ENCODE results near the gene URAD. TPM values are rescaled to one million over a fixed set of nuclear protein-coding genes. Genes with fewer than 3 reads are reported as not detected.
"Not testable (repeated sequence)": the region's sequence is repeated elsewhere in the genome, so short reads cannot be mapped to it uniquely, and the experiment has no call there.

The URAD gene, protein sequence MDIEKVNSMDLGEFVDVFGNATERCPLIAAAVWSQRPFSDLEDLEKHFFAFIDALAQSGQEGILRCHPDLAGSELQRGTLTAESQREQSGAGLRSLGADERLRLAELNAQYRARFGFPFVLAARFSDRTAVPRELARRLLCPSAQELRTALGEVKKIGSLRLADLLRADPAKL
- not detected for polyA plus RNA-seq (2013, experiment 1 of 4)
- polyA plus RNA-seq (2013, experiment 2 of 4): not detected
- polyA plus RNA-seq (2013, experiment 3 of 4): not detected
- not detected for polyA plus RNA-seq (2013, experiment 4 of 4)

DNA sequence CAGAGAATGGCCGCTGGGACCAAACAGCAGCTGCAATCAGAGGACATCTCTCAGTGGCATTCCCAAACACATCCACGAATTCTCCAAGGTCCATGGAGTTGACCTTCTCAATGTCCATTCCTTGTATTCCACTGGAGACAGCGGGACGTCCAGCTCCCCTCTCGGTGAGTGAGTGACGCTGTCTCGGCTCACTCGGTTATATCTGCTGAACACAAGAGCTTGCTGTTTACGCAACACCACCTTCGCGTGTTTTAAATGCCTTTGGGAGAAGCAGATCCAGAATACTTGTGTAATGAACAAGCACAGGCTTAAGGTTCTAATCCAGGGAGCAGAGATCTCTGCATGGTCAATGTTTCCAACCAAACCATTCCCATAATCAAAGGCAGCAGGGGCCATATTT lies at the start of gene URAD:
Gene URAD, minus strand, starts transcription at position 174 of the 400 bp plus-strand sequence. Its CDS starts 56 bp downstream, at position 118.
- no peak within 1 kb of the TSS for H3K4me3 ChIP-seq (ENCODE audit: insufficient read depth, low read depth, low read length)
- H3K4me1 ChIP-seq (ENCODE audit: control insufficient read depth, insufficient read depth, low read length): no peaks in the 10 kb centered on the region
- H3K27ac ChIP-seq (ENCODE audit: insufficient read depth, low read depth, low read length, poor library complexity, severe bottlenecking): no peak within 1 kb of the TSS
- H3K36me3 ChIP-seq (ENCODE audit: control insufficient read depth, insufficient read depth, low read length): no peaks in the 10 kb centered on the region
- H3K27me3 ChIP-seq (ENCODE audit: control insufficient read depth, insufficient read depth, low read length, poor library complexity, severe bottlenecking): peaks cover 61% of the 10 kb centered on the region
- 88% methylated on average over 11 of the region's 11 CpGs for WGBS, 2 experiments
- H3K9me3 ChIP-seq (ENCODE audit: control insufficient read depth, low read length): no peaks in the 10 kb centered on the region

DNA sequence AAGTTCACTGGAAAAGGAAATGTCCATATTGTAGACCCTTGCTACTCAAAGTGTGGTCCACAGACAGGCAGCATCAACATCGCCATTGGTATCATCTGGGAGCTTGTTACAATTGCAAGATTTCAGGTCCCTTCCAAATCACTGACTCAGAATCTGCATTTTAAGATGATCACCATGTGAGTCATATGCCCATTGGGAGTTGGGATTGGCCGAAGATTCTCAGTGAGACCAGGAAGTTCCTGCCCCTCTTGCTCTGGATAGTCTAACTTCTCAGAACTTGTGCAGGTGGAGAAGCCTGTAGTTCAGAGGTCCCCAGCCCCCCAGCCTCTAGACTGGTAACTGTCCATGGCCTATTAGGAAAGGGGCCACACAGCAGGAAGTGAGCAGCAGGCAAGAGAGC lies 48.9 kb upstream of the URAD start:
- Histone ChIP-seq H3K36me3 (ENCODE audit: control insufficient read depth, insufficient read depth, low read length) (no peaks in the 10 kb centered on the region), H3K9me3 (ENCODE audit: control insufficient read depth, low read length) (no peaks in the 10 kb centered on the region), H3K27me3 (ENCODE audit: control insufficient read depth, insufficient read depth, low read length, poor library complexity, severe bottlenecking) (no peaks in the 10 kb centered on the region), H3K4me3 (ENCODE audit: insufficient read depth, low read depth, low read length) (no peak overlapping the region), H3K4me1 (ENCODE audit: control insufficient read depth, insufficient read depth, low read length) (no peaks in the 10 kb centered on the region), H3K27ac (ENCODE audit: insufficient read depth, low read depth, low read length, poor library complexity, severe bottlenecking) (no peak overlapping the region)
- WGBS, 2 experiments: 95 to 98% methylated on average over 2 of the region's 2 CpGs

DNA sequence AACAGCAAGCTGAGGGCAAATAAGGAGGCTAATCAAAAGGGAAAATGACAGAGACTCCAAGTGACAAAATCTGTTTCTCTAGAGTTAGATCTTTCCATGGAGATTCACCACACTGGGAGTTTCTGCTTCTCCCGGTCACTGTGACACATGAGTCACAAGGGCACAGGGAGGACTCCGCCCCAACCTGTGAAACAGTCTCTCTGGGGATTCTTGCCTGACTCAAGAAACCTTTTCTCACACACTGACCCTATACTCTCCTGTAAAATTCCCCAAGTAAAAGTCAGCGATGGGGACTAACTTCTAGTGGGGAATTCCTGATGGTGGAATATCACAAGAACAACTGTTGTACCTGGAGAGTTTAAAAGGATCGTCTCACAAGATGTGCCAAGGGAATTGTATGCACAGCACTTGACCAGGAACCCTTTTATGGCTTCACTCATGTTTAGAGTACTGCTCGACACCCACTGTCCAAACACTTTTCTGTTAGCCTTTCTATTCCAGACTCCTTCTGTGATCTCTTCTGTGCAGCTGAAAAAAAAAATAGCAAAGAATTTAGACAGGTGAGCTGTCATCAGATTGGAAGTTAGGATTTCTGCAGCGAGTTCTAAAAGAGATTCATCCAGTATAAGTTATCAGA lies 46.8 kb upstream of the URAD start:
- H3K27ac ChIP-seq (ENCODE audit: insufficient read depth, low read depth, low read length, poor library complexity, severe bottlenecking): no peak overlapping the region
- no peak overlapping the region for H3K4me3 ChIP-seq (ENCODE audit: insufficient read depth, low read depth, low read length)
- no peaks in the 10 kb centered on the region for H3K27me3 ChIP-seq (ENCODE audit: control insufficient read depth, insufficient read depth, low read length, poor library complexity, severe bottlenecking)
- no peaks in the 10 kb centered on the region for H3K4me1 ChIP-seq (ENCODE audit: control insufficient read depth, insufficient read depth, low read length)
- no peaks in the 10 kb centered on the region for H3K36me3 ChIP-seq (ENCODE audit: control insufficient read depth, insufficient read depth, low read length)
- no peaks in the 10 kb centered on the region for H3K9me3 ChIP-seq (ENCODE audit: control insufficient read depth, low read length)
- WGBS, 2 experiments: 71 to 78% methylated on average over 5 to 6 of the region's 6 CpGs

DNA sequence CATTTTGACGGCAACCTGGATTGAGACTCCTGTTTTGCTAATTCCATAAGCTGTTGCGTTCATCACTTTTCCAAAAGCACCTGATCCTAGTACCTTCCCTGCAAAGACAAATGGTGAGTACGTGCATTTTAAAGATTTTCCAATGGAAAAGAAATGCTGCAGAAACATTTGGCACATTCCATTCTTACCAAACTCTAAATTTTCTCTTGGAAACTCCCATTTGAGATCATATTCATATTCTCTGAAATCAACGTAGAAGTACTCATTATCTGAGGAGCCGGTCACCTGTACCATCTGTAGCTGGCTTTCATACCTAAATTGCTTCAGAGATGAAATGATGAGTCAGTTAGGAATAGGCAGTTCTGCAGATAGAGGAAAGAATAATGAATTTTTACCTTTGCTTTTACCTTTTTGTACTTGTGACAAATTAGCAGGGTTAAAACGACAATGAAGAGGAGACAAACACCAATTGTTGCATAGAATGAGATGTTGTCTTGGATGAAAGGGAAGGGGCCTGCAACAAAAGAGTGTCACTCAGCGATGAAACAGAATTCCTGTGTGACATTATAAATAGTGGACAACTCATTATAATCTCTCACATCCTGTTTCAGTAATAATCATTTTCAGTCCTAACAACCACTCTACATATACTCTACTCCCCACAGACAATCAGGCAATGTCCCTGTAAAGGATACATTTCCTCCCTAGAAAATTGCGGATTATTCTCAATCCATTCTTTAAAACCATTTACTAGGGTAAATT lies 45.6 kb upstream of the URAD start:
- no peaks in the 10 kb centered on the region for H3K27me3 ChIP-seq (ENCODE audit: control insufficient read depth, insufficient read depth, low read length, poor library complexity, severe bottlenecking)
- 94 to 95% methylated on average over 8 of the region's 8 CpGs for WGBS, 2 experiments
- no peak overlapping the region for H3K27ac ChIP-seq (ENCODE audit: insufficient read depth, low read depth, low read length, poor library complexity, severe bottlenecking)
- no peaks in the 10 kb centered on the region for H3K9me3 ChIP-seq (ENCODE audit: control insufficient read depth, low read length)
- no peak overlapping the region for H3K4me3 ChIP-seq (ENCODE audit: insufficient read depth, low read depth, low read length)
- no peaks in the 10 kb centered on the region for H3K36me3 ChIP-seq (ENCODE audit: control insufficient read depth, insufficient read depth, low read length)
- H3K4me1 ChIP-seq (ENCODE audit: control insufficient read depth, insufficient read depth, low read length): no peaks in the 10 kb centered on the region

DNA sequence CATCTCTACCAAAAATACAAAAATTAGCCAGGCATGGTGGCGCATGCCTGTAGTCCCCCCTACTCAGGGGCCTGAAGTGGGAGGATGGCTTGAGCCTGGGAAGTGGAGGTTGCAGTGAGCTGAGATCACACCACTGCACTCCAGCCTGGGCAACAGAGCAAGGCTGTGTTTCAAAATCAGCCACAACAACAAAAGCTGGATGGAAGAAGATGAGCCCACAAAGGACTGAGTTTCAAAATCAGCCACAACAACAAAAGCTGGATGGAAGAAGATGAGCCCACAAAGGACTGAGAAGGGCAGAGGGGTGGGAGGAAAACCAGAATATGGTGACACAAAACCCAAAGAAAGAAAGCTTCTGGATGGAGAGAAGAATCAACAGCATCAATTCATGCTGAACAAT lies 43.9 kb upstream of the URAD start:
- not testable (repeated sequence) for H3K27me3 ChIP-seq (ENCODE audit: control insufficient read depth, insufficient read depth, low read length, poor library complexity, severe bottlenecking); H3K4me1 ChIP-seq (ENCODE audit: control insufficient read depth, insufficient read depth, low read length); H3K4me3 ChIP-seq (ENCODE audit: insufficient read depth, low read depth, low read length); H3K36me3 ChIP-seq (ENCODE audit: control insufficient read depth, insufficient read depth, low read length); H3K27ac ChIP-seq (ENCODE audit: insufficient read depth, low read depth, low read length, poor library complexity, severe bottlenecking); H3K9me3 ChIP-seq (ENCODE audit: control insufficient read depth, low read length)
- WGBS, 2 experiments: 91 to 94% methylated on average over 1 of the region's 1 CpG

DNA sequence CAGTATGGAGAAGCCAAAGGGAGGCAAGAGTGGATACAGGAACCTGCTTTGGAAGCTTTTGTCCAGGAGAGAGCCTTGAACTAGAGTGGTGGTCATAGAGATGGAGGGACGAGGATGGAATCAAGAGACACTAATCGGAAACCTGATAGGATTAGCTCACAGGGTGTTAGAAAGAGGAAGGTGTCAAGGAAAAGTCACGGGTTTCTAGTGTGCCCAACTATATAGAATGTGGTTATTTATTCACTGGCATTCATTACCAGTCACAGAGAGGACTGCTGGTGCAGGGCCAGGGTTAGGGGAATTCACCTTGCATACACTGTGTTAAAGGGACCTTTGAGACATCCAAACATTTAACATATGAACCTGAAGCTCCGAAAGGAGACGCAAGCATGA lies 43.4 kb upstream of the URAD start:
- H3K9me3 ChIP-seq (ENCODE audit: control insufficient read depth, low read length): no peaks in the 10 kb centered on the region
- no peak overlapping the region for H3K27ac ChIP-seq (ENCODE audit: insufficient read depth, low read depth, low read length, poor library complexity, severe bottlenecking)
- 94% methylated on average over 5 of the region's 5 CpGs for WGBS, 2 experiments
- H3K36me3 ChIP-seq (ENCODE audit: control insufficient read depth, insufficient read depth, low read length): no peaks in the 10 kb centered on the region
- no peaks in the 10 kb centered on the region for H3K27me3 ChIP-seq (ENCODE audit: control insufficient read depth, insufficient read depth, low read length, poor library complexity, severe bottlenecking)
- no peak overlapping the region for H3K4me3 ChIP-seq (ENCODE audit: insufficient read depth, low read depth, low read length)
- H3K4me1 ChIP-seq (ENCODE audit: control insufficient read depth, insufficient read depth, low read length): no peaks in the 10 kb centered on the region

DNA sequence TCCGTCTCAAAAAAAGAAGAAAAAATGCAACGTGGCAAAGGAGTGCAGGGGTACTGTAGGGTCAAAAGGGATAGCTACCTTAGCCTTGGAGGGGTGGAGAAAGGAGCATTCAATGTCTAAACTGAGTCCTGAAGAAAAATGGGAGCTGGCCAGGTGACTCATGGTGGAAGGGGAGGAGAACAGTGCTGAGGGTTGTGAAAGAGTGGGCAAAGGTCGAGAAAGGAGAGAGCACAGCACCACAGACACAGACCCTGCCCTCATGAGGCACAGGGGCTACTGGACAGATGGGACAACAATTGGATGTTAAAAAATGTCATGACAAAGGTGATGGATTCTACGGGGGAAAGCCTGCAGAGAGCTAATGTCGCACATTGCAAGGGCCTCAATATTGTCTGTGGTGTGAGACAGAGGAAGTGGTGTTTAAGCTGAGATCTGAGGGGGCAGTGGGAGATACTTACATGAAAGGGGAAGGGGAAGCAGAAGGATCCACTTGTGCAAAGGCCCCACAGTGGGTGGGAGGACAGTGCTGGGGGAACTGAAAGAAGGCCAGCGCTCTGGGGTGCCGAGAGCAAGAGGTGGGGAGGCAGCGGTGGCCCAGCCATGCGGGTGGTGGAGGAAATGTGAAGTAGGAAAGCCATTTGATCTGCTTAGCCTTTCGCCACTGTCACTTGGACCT lies 42.9 kb upstream of the URAD start:
- Histone ChIP-seq H3K27ac (ENCODE audit: insufficient read depth, low read depth, low read length, poor library complexity, severe bottlenecking) (no peak overlapping the region), H3K27me3 (ENCODE audit: control insufficient read depth, insufficient read depth, low read length, poor library complexity, severe bottlenecking) (no peaks in the 10 kb centered on the region), H3K4me3 (ENCODE audit: insufficient read depth, low read depth, low read length) (no peak overlapping the region), H3K9me3 (ENCODE audit: control insufficient read depth, low read length) (no peaks in the 10 kb centered on the region), H3K36me3 (ENCODE audit: control insufficient read depth, insufficient read depth, low read length) (no peaks in the 10 kb centered on the region), H3K4me1 (ENCODE audit: control insufficient read depth, insufficient read depth, low read length) (no peaks in the 10 kb centered on the region)
- WGBS, 2 experiments: 90 to 93% methylated on average over 10 of the region's 10 CpGs

DNA sequence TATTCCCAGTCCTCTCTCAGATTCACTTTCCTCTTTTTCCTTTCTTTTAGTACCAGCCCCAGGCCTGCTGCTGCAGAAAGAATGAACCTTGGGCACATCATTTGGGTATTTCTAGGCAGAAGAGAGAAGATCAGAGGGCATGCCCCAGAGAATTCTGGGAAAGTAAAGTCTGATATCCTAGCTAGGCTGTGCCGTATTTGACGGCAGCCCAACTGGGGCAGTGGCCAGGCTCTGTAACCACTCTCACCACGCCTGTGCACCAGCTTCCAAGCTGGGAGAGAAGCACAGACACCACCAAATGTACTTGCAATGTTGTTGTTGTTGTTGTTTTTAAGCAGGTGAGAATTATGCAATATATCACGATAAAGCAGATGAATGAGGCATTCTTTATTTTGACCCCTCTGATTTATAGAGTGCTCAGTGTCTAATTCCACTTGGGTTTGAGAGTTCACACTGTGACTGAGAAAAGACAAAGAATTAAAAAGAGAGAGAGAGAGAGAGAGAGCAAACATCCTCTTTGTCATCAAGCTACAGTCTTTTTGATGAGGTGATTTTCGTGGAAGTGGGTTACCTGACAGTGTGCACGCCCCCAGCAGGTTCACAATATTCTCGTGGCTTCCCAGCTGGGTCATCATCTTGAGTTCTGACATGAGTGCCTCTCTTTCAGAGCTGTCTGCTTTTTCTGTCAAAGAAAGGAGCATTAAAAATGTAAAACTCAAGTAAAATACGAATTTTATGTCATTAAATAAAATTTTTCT lies 39.3 kb upstream of the URAD start:
- H3K4me1 ChIP-seq (ENCODE audit: control insufficient read depth, insufficient read depth, low read length): peaks cover 3% of the 10 kb centered on the region
- no peaks in the 10 kb centered on the region for H3K9me3 ChIP-seq (ENCODE audit: control insufficient read depth, low read length)
- no peaks in the 10 kb centered on the region for H3K36me3 ChIP-seq (ENCODE audit: control insufficient read depth, insufficient read depth, low read length)
- H3K27ac ChIP-seq (ENCODE audit: insufficient read depth, low read depth, low read length, poor library complexity, severe bottlenecking): no peak overlapping the region
- H3K4me3 ChIP-seq (ENCODE audit: insufficient read depth, low read depth, low read length): no peak overlapping the region
- 90 to 94% methylated on average over 7 to 8 of the region's 8 CpGs for WGBS, 2 experiments
- no peaks in the 10 kb centered on the region for H3K27me3 ChIP-seq (ENCODE audit: control insufficient read depth, insufficient read depth, low read length, poor library complexity, severe bottlenecking)

DNA sequence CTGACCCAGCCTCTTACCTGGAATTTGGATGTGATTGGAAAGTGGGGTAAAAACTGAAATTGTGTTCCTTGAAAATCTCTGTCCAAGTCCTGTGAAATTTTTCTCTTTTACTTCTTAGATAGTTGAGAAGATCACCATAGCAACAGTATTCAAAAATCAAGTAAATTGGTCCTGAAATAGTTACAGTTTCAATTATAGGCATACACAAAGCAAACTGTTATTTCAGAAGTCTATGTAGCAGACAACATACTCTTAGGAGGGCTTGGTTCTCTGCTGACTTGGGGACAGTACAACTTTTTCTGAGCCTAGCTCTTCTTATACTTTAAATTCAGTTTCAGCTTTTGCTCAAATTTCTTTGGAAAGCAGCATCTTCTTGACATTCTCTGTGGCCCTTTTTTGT lies 38.6 kb upstream of the URAD start:
- Histone ChIP-seq H3K4me3 (ENCODE audit: insufficient read depth, low read depth, low read length) (no peak overlapping the region), H3K4me1 (ENCODE audit: control insufficient read depth, insufficient read depth, low read length) (peaks cover 9% of the 10 kb centered on the region), H3K9me3 (ENCODE audit: control insufficient read depth, low read length) (no peaks in the 10 kb centered on the region), H3K27ac (ENCODE audit: insufficient read depth, low read depth, low read length, poor library complexity, severe bottlenecking) (no peak overlapping the region), H3K36me3 (ENCODE audit: control insufficient read depth, insufficient read depth, low read length) (no peaks in the 10 kb centered on the region), H3K27me3 (ENCODE audit: control insufficient read depth, insufficient read depth, low read length, poor library complexity, severe bottlenecking) (no peaks in the 10 kb centered on the region)
